CD4-positive, alpha-beta T cell (primary cell): Measurements from ENCODE around the gene NPC1. TPM values are rescaled to one million over a fixed set of nuclear protein-coding genes. Genes with fewer than 3 reads are reported as not detected.

Experiments
- ATAC-seq: fragments of 200-7000 bp; cut with Tn5 transposase; one replicate; pipeline ENCODE4 v1.10.0; 2022; ENCODE audit warnings: mild to moderate bottlenecking; ENCODE audit not compliant: poor library complexity
- CTCF ChIA-PET: fragments of 350-600 bp; sonication (Branson Sonifier 250); formaldehyde crosslinking; loops from one replicate; lab custom pipeline; 2021; ENCODE audit warnings: antibody characterized with exemption, inconsistent platforms; lab: Charles Lee
- POLR2A ChIA-PET: fragments of 350-600 bp; sonication (Branson Sonifier 250); formaldehyde crosslinking; loops from one replicate; lab custom pipeline; 2021; ENCODE audit warnings: antibody characterized with exemption, inconsistent platforms; lab: Charles Lee
- DNase-seq, 14 experiments: peaks; one replicate each; pipeline ENCODE4 v3.0.0-alpha.2; 2013 to 2020; ENCODE audit warnings: mixed read lengths in 2 of 14
- H3K27ac ChIP-seq, 2 donors: one replicate each; pipeline versions ENCODE4 v1.5.1 to v1.7.0; 2013; ENCODE audit warnings: low read length in 2 of 2, low read depth in 1 of 2, mild to moderate bottlenecking in 1 of 2
- H3K27me3 ChIP-seq, 2 experiments: 1 replicate in 1 of 2; 2 replicates in 1 of 2; pipeline versions ENCODE4 v1.6.1 to v1.7.0; 2013; ENCODE audit warnings: low read length in 2 of 2, control low read depth in 1 of 2, mild to moderate bottlenecking in 1 of 2, moderate library complexity in 1 of 2; ENCODE audit not compliant: insufficient read depth in 2 of 2, control insufficient read depth in 1 of 2
- H3K36me3 ChIP-seq: one replicate; pipeline ENCODE4 v1.6.1; 2013; ENCODE audit warnings: low read length, control low read depth; ENCODE audit not compliant: insufficient read depth
- H3K4me1 ChIP-seq: one replicate; pipeline ENCODE4 v1.6.1; 2013; ENCODE audit warnings: low read length, control low read depth; ENCODE audit not compliant: insufficient read depth
- H3K4me3 ChIP-seq: one replicate; pipeline ENCODE4 v1.5.1; 2013; ENCODE audit warnings: mild to moderate bottlenecking, low read length, moderate library complexity
- H3K9me3 ChIP-seq, 2 experiments: 1 replicate in 1 of 2; 2 replicates in 1 of 2; pipeline versions ENCODE4 v1.6.1 to v1.7.0; 2013; ENCODE audit warnings: low read length in 2 of 2, mild to moderate bottlenecking in 2 of 2, control low read depth in 1 of 2, moderate library complexity in 1 of 2; ENCODE audit not compliant: control insufficient read depth in 1 of 2, insufficient read depth in 1 of 2
- H3K27ac Mint-ChIP-seq: one replicate; pipeline ENCODE4 v1.8.0; 2020; ENCODE audit warnings: mixed read lengths
- H3K27me3 Mint-ChIP-seq: one replicate; pipeline ENCODE4 v1.8.0; 2021; ENCODE audit warnings: mixed read lengths
- H3K36me3 Mint-ChIP-seq: one replicate; pipeline ENCODE4 v1.8.0; 2021; ENCODE audit warnings: low read depth, mixed read lengths
- H3K4me1 Mint-ChIP-seq: one replicate; pipeline ENCODE4 v1.8.0; 2021; ENCODE audit warnings: low read depth, mixed read lengths
- H3K4me3 Mint-ChIP-seq: one replicate; pipeline ENCODE4 v1.8.0; 2020; ENCODE audit warnings: mild to moderate bottlenecking, mixed read lengths
- H3K9me3 Mint-ChIP-seq: one replicate; pipeline ENCODE4 v1.8.0; 2020; ENCODE audit warnings: mixed read lengths
- CTCF ChIP-seq: fragments of 200-600 bp; IDR thresholded peaks from one replicate; pipeline ENCODE4 v1.8.0; 2022; ENCODE audit warnings: antibody characterized with exemption, mild to moderate bottlenecking
- intact Hi-C, 2 experiments: fragments of 100-400 bp; cut with DNase I in 1 of 2; cut with micrococcal nuclease in 1 of 2; formaldehyde crosslinking; loops; one replicate each; pipeline versions ENCODE4 v1.15.1 to v1.9.0; 2023 to 2025; cut with DNase I, micrococcal nuclease
- polyA plus RNA-seq, 2 donors: library from polyadenylated mRNA; unstranded; fragments of 120-200 nt; gene quantifications; one replicate each; pipeline ENCODE4 v1.2.1, GENCODE V29; 2013
- total RNA-seq, 174 experiments: library from RNA in 2 of 174; stranded (reverse) in 2 of 174; gene quantifications; one replicate each; pipeline ENCODE4 v1.2.3 and lab custom pipeline; 2021 to 2026

Gene NPC1
- total RNA-seq (10 to 100 TPM; 17.2 to 17.6 TPM), total RNA-seq (lab: John Stamatoyannopoulos, UW) (24.9 to 124 (median 53.4) reads per million in 172 experiments)
- 29.3 TPM for polyA plus RNA-seq (2013, experiment 1 of 2)
- 31.2 TPM for polyA plus RNA-seq (2013, experiment 2 of 2)

- no peaks in the 10 kb centered on the region for H3K9me3 Mint-ChIP-seq
- Histone ChIP-seq H3K9me3 (no peaks in the 10 kb centered on the region), H3K4me1 (peaks cover 44% of the 10 kb centered on the region), H3K27ac (peak within 1 kb of the TSS; percentile 96 to 98), H3K36me3 (no peaks in the 10 kb centered on the region), H3K27me3 (no peaks in the 10 kb centered on the region), H3K4me3 (peak within 1 kb of the TSS; percentile 80)
- CTCF ChIA-PET, result interaction anchor here (0.7 to 2.4 kb wide), 9 partner anchors 15 to 88 kb away, joined by 3 to 14 read pairs (median 4); no protein-coding TSS in a partner anchor
- intact Hi-C loops, result loop anchor here (1.0 to 10.0 kb wide), 8 partner anchors 46 to 838 kb away; partner anchors contain the start of genes RIOK3 (in 2 of the 2), RMC1 (in 2 of the 2) and IMPACT (in 1 of the 2)
- POLR2A ChIA-PET, result interaction anchor here (0.6 to 2.6 kb wide), 10 partner anchors 13 to 98 kb away, joined by 3 to 13 read pairs (median 6); partner anchors contain the start of gene RMC1
- peak; percentile 97 for TF ChIP-seq CTCF
- H3K27me3 Mint-ChIP-seq, result no peaks in the 10 kb centered on the region
- H3K36me3 Mint-ChIP-seq, result peaks cover 10% of the 10 kb centered on the region
- ATAC-seq, result peak; percentile 92
- DNase-seq, result peak; percentile 83 to 96 (median 90)
- peaks cover 37% of the 10 kb centered on the region for H3K4me1 Mint-ChIP-seq
- H3K27ac Mint-ChIP-seq, result peak within 1 kb of the TSS; percentile 95
- H3K4me3 Mint-ChIP-seq, result peak within 1 kb of the TSS; percentile 95
Measured at GRCh38 chr18:23586249-23587196, at the start of gene NPC1. Gene NPC1 (minus strand): TSS chr18:23586506. CDS start chr18:23586343, 163 bp downstream.

- H3K27ac ChIP-seq, result no peak overlapping the region
- no peak overlapping the region for H3K4me3 Mint-ChIP-seq
- ChIA-PET POLR2A (interaction anchor here (1.0 kb wide), 1 partner anchor 392 kb away, joined by 3 read pairs; no protein-coding TSS in a partner anchor), CTCF (no interaction called here)
- peaks cover 0 to 3% of the 10 kb centered on the region in 2 experiments for H3K9me3 ChIP-seq
- H3K4me1 ChIP-seq, result no peaks in the 10 kb centered on the region
- H3K27me3 ChIP-seq, result no peaks in the 10 kb centered on the region
- DNase-seq, result no peak
- H3K9me3 Mint-ChIP-seq, result no peaks in the 10 kb centered on the region
- TF ChIP-seq CTCF, result no peak
- H3K36me3 ChIP-seq, result no peaks in the 10 kb centered on the region
- H3K36me3 Mint-ChIP-seq, result no peaks in the 10 kb centered on the region
- intact Hi-C loops, result no loop called here
- no peak overlapping the region for H3K4me3 ChIP-seq
- H3K27me3 Mint-ChIP-seq, result no peaks in the 10 kb centered on the region
- no peak for ATAC-seq
- H3K27ac Mint-ChIP-seq, result no peak overlapping the region
- peaks cover 7% of the 10 kb centered on the region for H3K4me1 Mint-ChIP-seq
Measured at GRCh38 chr18:23636071-23636399, 49.7 kb upstream of the NPC1 start.

GRCh38 chr18:23635283-23636070 lies 49.2 kb upstream of the NPC1 start:
- Histone ChIP-seq H3K27ac (no peak overlapping the region), H3K36me3 (no peaks in the 10 kb centered on the region), H3K4me1 (no peaks in the 10 kb centered on the region), H3K4me3 (no peak overlapping the region), H3K27me3 (no peaks in the 10 kb centered on the region), H3K9me3 (no peaks in the 10 kb centered on the region)
- Mint-ChIP-seq H3K4me1 (peaks cover 7% of the 10 kb centered on the region), H3K9me3 (no peaks in the 10 kb centered on the region), H3K27ac (no peak overlapping the region), H3K27me3 (no peaks in the 10 kb centered on the region), H3K36me3 (no peaks in the 10 kb centered on the region), H3K4me3 (no peak overlapping the region)
- intact Hi-C loops, result no loop called here
- no peak for TF ChIP-seq CTCF
- DNase-seq, result no peak
- no peak for ATAC-seq
- ChIA-PET CTCF (no interaction called here), POLR2A (interaction anchor here (1.0 kb wide), 1 partner anchor 392 kb away, joined by 3 read pairs; no protein-coding TSS in a partner anchor)
